OCI-LY1 (cell line): ENCODE data around the gene ARFGEF2.

ENCODE experiments used
- H2AFZ ChIP-seq: fragments of 200-600 bp; sonication (generic), shearing (Covaris generic); 2 replicates; pipeline ENCODE4 v1.6.0; 2014; ENCODE audit warnings: antibody characterized with exemption, mild to moderate bottlenecking, low read length
- H3F3A ChIP-seq: fragments of 200-600 bp; sonication (generic), shearing (Covaris generic); 2 replicates; pipeline ENCODE4 v1.6.0; 2014; ENCODE audit warnings: mild to moderate bottlenecking, antibody characterized with exemption, low read length, moderate library complexity; ENCODE audit not compliant: insufficient read depth
- H3K27ac ChIP-seq: fragments of 200-600 bp; sonication (generic); 2 replicates; pipeline ENCODE4 v1.5.1; 2014; ENCODE audit warnings: low read length, mixed run types, mild to moderate bottlenecking, low read depth; ENCODE audit not compliant: poor library complexity, severe bottlenecking
- H3K27me3 ChIP-seq: fragments of 200-600 bp; sonication (generic); 2 replicates; pipeline ENCODE4 v1.6.0; 2014; ENCODE audit warnings: antibody characterized with exemption, mild to moderate bottlenecking, low read length, moderate library complexity; ENCODE audit not compliant: insufficient read depth
- H3K36me3 ChIP-seq: fragments of 200-600 bp; sonication (generic); 2 replicates; pipeline ENCODE4 v1.6.1; 2014; ENCODE audit warnings: mild to moderate bottlenecking, antibody characterized with exemption, low read length, moderate library complexity, mixed read lengths; ENCODE audit not compliant: insufficient read depth
- H3K4me1 ChIP-seq: fragments of 200-600 bp; sonication (generic); 2 replicates; pipeline ENCODE4 v1.5.1; 2014; ENCODE audit warnings: mild to moderate bottlenecking, low read length, moderate library complexity; ENCODE audit not compliant: insufficient read depth, severe bottlenecking
- H3K4me2 ChIP-seq: fragments of 200-600 bp; sonication (generic), shearing (Covaris generic); 2 replicates; pipeline ENCODE4 v1.6.1; 2014; ENCODE audit warnings: low read length
- H3K4me3 ChIP-seq: fragments of 200-600 bp; sonication (generic); 2 replicates; pipeline ENCODE4 v1.5.1; 2014; ENCODE audit warnings: low read length, low read depth, mild to moderate bottlenecking, mixed read lengths; ENCODE audit not compliant: poor library complexity, severe bottlenecking
- H3K79me2 ChIP-seq: fragments of 200-600 bp; shearing (Covaris generic); 2 replicates; pipeline ENCODE4 v1.6.1; 2016; ENCODE audit warnings: mixed run types, low read length, mixed read lengths; ENCODE audit not compliant: insufficient read depth
- H3K9ac ChIP-seq: fragments of 200-600 bp; sonication (generic), shearing (Covaris generic); 2 replicates; pipeline ENCODE4 v1.6.1; 2014; ENCODE audit warnings: mild to moderate bottlenecking, low read length, mixed read lengths
- H3K9me2 ChIP-seq: fragments of 200-600 bp; sonication (generic), shearing (Covaris generic); 2 replicates; pipeline ENCODE4 v1.6.1; 2014; ENCODE audit warnings: low read depth, mild to moderate bottlenecking, low read length, mixed read lengths
- H3K9me3 ChIP-seq: fragments of 200-600 bp; shearing (Covaris generic); 2 replicates; pipeline ENCODE4 v1.6.1; 2014; ENCODE audit warnings: low read length, mixed read lengths
- H4K20me1 ChIP-seq: fragments of 200-600 bp; sonication (generic), shearing (Covaris generic); 2 replicates; pipeline ENCODE4 v1.6.0; 2016; ENCODE audit warnings: mild to moderate bottlenecking, low read length; ENCODE audit not compliant: insufficient read depth
- EZH2 ChIP-seq: fragments of 200-600 bp; sonication (generic), shearing (Covaris generic); IDR thresholded peaks from 2 replicates; pipeline ENCODE4 v1.8.0; 2017; ENCODE audit warnings: borderline replicate concordance, mixed run types, mild to moderate bottlenecking, antibody characterized with exemption, low read length, moderate library complexity, mixed read lengths
- TF ChIP-seq, protein P1 (sequence below): fragments of 200-600 bp; sonication (generic), shearing (Covaris generic); IDR thresholded peaks from 2 replicates; pipeline ENCODE4 v1.5.1; 2017; ENCODE audit warnings: mild to moderate bottlenecking, antibody characterized with exemption, low read length, moderate library complexity, mixed read lengths

Gene ARFGEF2

DNA sequence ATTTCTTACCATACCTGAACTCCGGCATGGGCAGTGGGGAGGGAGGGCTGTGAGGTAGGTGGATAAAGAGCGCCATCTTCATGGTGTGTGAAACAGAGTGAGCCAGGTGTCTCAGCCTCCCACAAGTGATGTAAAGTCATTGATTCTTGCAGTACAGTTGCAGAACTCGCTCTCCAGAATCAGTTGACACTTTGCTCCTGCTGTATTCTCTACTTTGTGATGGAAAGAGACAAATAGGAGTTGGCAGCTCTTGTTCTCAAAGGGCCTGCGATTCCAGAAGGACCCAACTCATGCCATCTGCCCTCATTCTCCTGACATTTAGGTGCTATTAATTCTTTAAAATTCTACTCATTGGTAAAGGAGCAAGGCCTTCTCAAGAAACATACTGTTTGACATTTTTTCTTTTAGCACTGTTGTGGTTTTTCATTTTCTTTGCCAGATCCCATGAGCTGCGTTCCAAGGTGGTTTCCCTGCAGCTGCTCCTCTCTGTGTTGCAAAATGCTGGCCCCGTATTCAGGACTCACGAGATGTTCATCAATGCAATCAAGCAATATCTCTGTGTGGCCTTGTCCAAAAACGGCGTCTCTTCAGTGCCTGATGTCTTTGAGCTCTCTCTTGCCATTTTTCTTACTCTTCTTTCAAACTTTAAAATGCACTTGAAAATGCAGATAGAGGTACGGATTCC lies 49.3 kb downstream of the ARFGEF2 start:
- H3K27me3 ChIP-seq, result no peaks in the 10 kb centered on the region
- no peaks in the 10 kb centered on the region for H3K9me3 ChIP-seq
- peaks cover 72% of the 10 kb centered on the region for H3K36me3 ChIP-seq
- no peaks in the 10 kb centered on the region for H3K9me2 ChIP-seq
- no peak overlapping the region for H3K4me2 ChIP-seq
- no peaks in the 10 kb centered on the region for H3K79me2 ChIP-seq
- TF ChIP-seq EZH2, result no peak
- TF ChIP-seq, protein P1, sequence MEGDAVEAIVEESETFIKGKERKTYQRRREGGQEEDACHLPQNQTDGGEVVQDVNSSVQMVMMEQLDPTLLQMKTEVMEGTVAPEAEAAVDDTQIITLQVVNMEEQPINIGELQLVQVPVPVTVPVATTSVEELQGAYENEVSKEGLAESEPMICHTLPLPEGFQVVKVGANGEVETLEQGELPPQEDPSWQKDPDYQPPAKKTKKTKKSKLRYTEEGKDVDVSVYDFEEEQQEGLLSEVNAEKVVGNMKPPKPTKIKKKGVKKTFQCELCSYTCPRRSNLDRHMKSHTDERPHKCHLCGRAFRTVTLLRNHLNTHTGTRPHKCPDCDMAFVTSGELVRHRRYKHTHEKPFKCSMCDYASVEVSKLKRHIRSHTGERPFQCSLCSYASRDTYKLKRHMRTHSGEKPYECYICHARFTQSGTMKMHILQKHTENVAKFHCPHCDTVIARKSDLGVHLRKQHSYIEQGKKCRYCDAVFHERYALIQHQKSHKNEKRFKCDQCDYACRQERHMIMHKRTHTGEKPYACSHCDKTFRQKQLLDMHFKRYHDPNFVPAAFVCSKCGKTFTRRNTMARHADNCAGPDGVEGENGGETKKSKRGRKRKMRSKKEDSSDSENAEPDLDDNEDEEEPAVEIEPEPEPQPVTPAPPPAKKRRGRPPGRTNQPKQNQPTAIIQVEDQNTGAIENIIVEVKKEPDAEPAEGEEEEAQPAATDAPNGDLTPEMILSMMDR, result no peak
- H3K4me1 ChIP-seq, result no peaks in the 10 kb centered on the region
- H2AFZ ChIP-seq, result no peak overlapping the region
- H4K20me1 ChIP-seq, result no peaks in the 10 kb centered on the region
- no peak overlapping the region for H3K4me3 ChIP-seq
- no peak overlapping the region for H3K27ac ChIP-seq
- H3K9ac ChIP-seq, result no peak overlapping the region
- no peaks in the 10 kb centered on the region for H3F3A ChIP-seq

GRCh38 chr20:48971956-48972355 lies 50.4 kb downstream of the ARFGEF2 start:
- Histone ChIP-seq H3K9me3 (no peaks in the 10 kb centered on the region), H3K9me2 (no peaks in the 10 kb centered on the region), H3K9ac (no peak overlapping the region), H3K27ac (no peak overlapping the region), H3F3A (no peaks in the 10 kb centered on the region), H3K79me2 (no peaks in the 10 kb centered on the region), H4K20me1 (no peaks in the 10 kb centered on the region), H3K4me2 (no peak overlapping the region), H3K4me1 (no peaks in the 10 kb centered on the region), H3K36me3 (peaks cover 69% of the 10 kb centered on the region), H2AFZ (no peak overlapping the region), H3K27me3 (no peaks in the 10 kb centered on the region), H3K4me3 (no peak overlapping the region)
- no peak for TF ChIP-seq EZH2
- TF ChIP-seq, protein P1, result no peak

GRCh38 chr20:48972816-48973215 lies 51.3 kb downstream of the ARFGEF2 start:
- no peaks in the 10 kb centered on the region for H3K9me3 ChIP-seq
- no peak overlapping the region for H3K9ac ChIP-seq
- no peak overlapping the region for H3K4me3 ChIP-seq
- H3F3A ChIP-seq, result no peaks in the 10 kb centered on the region
- H3K27ac ChIP-seq, result no peak overlapping the region
- H2AFZ ChIP-seq, result no peak overlapping the region
- H3K36me3 ChIP-seq, result peaks cover 67% of the 10 kb centered on the region
- no peaks in the 10 kb centered on the region for H4K20me1 ChIP-seq
- no peaks in the 10 kb centered on the region for H3K9me2 ChIP-seq
- no peaks in the 10 kb centered on the region for H3K4me1 ChIP-seq
- no peak overlapping the region for H3K4me2 ChIP-seq
- no peak for TF ChIP-seq EZH2
- TF ChIP-seq, protein P1, result no peak
- no peaks in the 10 kb centered on the region for H3K79me2 ChIP-seq
- no peaks in the 10 kb centered on the region for H3K27me3 ChIP-seq
